Measurements from ENCODE around the gene LYZL4. TPM values are rescaled to one million over a fixed set of nuclear protein-coding genes. Genes with fewer than 3 reads are reported as not detected.

Gene LYZL4
- total RNA-seq, 4 donors from 2014 or later: not detected

GRCh38 chr3:42421818-42422796, 11.7 kb upstream of the LYZL4 start:
- Histone ChIP-seq H3K27me3 (no peaks in the 10 kb centered on the region), H3K4me3 (no peak overlapping the region), H3K4me1 (no peaks in the 10 kb centered on the region), H3K36me3 (no peaks in the 10 kb centered on the region), H3K27ac (no peak overlapping the region), H3K9me3 (no peaks in the 10 kb centered on the region)
- TF ChIP-seq POLR2A (IDR thresholded peaks at IDR 0.05) (no peak), EP300 (IDR thresholded peaks at IDR 0.05) (no peak), CTCF (IDR thresholded peaks at IDR 0.05) (no peak), POLR2AphosphoS5 (IDR thresholded peaks at IDR 0.05) (no peak)
- WGBS, 2 donors (ENCODE audit: low coverage in 1 of 2): 86 to 88% methylated on average over 7 to 12 of the region's 20 CpGs
- ATAC-seq: no peak

- WGBS, 2 donors (ENCODE audit: low coverage in 1 of 2): 57 to 86% methylated on average over 1 of the region's 1 CpG
- TF ChIP-seq CTCF (IDR thresholded peaks at IDR 0.05) (no peak), POLR2AphosphoS5 (IDR thresholded peaks at IDR 0.05) (no peak), EP300 (IDR thresholded peaks at IDR 0.05) (no peak), POLR2A (IDR thresholded peaks at IDR 0.05) (no peak)
- H3K27ac ChIP-seq: no peak overlapping the region
- no peak for ATAC-seq
- H3K9me3 ChIP-seq: no peaks in the 10 kb centered on the region
- no peaks in the 10 kb centered on the region for H3K27me3 ChIP-seq
- H3K4me1 ChIP-seq: no peaks in the 10 kb centered on the region
- H3K36me3 ChIP-seq: no peaks in the 10 kb centered on the region
- H3K4me3 ChIP-seq: no peak overlapping the region
These were observed 9.2 kb upstream of the LYZL4 start for GRCh38 chr3:42419563-42419962.

- whole genome bisulfite sequencing, 2 donors (ENCODE audit: low coverage in 1 of 2): 88% methylated on average over 4 of the region's 6 CpGs; no CpG with 5 or more reads in 1 of the 2 donors
- no peaks in the 10 kb centered on the region for H3K4me1 ChIP-seq
- ATAC-seq: no peak
- no peak overlapping the region for H3K4me3 ChIP-seq
- no peaks in the 10 kb centered on the region for H3K9me3 ChIP-seq
- H3K27me3 ChIP-seq: no peaks in the 10 kb centered on the region
- TF ChIP-seq POLR2AphosphoS5 (IDR thresholded peaks at IDR 0.05): no peak
- no peak for TF ChIP-seq CTCF (IDR thresholded peaks at IDR 0.05)
- TF ChIP-seq POLR2A (IDR thresholded peaks at IDR 0.05): no peak
- no peak for TF ChIP-seq EP300 (IDR thresholded peaks at IDR 0.05)
- H3K36me3 ChIP-seq: no peaks in the 10 kb centered on the region
- no peak overlapping the region for H3K27ac ChIP-seq
These were observed 2.2 kb upstream of the LYZL4 start for GRCh38 chr3:42412526-42413155.

- no peaks in the 10 kb centered on the region for H3K9me3 ChIP-seq
- H3K4me3 ChIP-seq: no peak overlapping the region
- no peaks in the 10 kb centered on the region for H3K4me1 ChIP-seq
- no peaks in the 10 kb centered on the region for H3K36me3 ChIP-seq
- 79 to 100% methylated on average over 1 of the region's 1 CpG for WGBS, 2 donors (ENCODE audit: low coverage in 1 of 2)
- no peak for ATAC-seq
- no peak for TF ChIP-seq CTCF (IDR thresholded peaks at IDR 0.05)
- no peak for TF ChIP-seq EP300 (IDR thresholded peaks at IDR 0.05)
- no peak for TF ChIP-seq POLR2A (IDR thresholded peaks at IDR 0.05)
- TF ChIP-seq POLR2AphosphoS5 (IDR thresholded peaks at IDR 0.05): no peak
- no peak overlapping the region for H3K27ac ChIP-seq
- H3K27me3 ChIP-seq: no peaks in the 10 kb centered on the region
These were observed 1.0 kb upstream of the LYZL4 start for GRCh38 chr3:42411429-42411828.

All from gastroesophageal sphincter (tissue), 4 donors.